ENCODE data around the gene FILIP1L. TPM values are rescaled to one million over a fixed set of nuclear protein-coding genes. Genes with fewer than 3 reads are reported as not detected.
"Not testable (repeated sequence)": the region's sequence is repeated elsewhere in the genome, so short reads cannot be mapped to it uniquely, and the experiment has no call there.

FILIP1L gene
- total RNA-seq, 1 donor from 2014 or later = 111 TPM

- peak; percentile 65 for DNase-seq (ENCODE audit: low read depth)
Measured at GRCh38 chr3:100099621-100100020, 14.7 kb downstream of the FILIP1L start.

GRCh38 chr3:100098784-100099070 is 15.6 kb downstream of the FILIP1L start:
- DNase-seq (ENCODE audit: low read depth) = no peak

- peak; percentile 75 for DNase-seq (ENCODE audit: low read depth)
Measured at GRCh38 chr3:100097919-100098783, 16.1 kb downstream of the FILIP1L start.

- DNase-seq (ENCODE audit: low read depth) = no peak
Measured at GRCh38 chr3:100096866-100097265, 17.4 kb downstream of the FILIP1L start.

- not testable (repeated sequence) for DNase-seq (ENCODE audit: low read depth)
Measured at GRCh38 chr3:100096286-100096685, 18.0 kb downstream of the FILIP1L start.

- DNase-seq (ENCODE audit: low read depth) = no peak
Measured at GRCh38 chr3:100093831-100094230, 20.5 kb downstream of the FILIP1L start.

GRCh38 chr3:100090669-100091005 is 23.7 kb downstream of the FILIP1L start:
- no peak for DNase-seq (ENCODE audit: low read depth)

GRCh38 chr3:100089812-100090668 is 24.3 kb downstream of the FILIP1L start:
- DNase-seq (ENCODE audit: low read depth) = peak; percentile 84

- DNase-seq (ENCODE audit: low read depth) = no peak
Measured at GRCh38 chr3:100088735-100089368, 25.4 kb downstream of the FILIP1L start.

GRCh38 chr3:100087198-100087597 is 27.1 kb downstream of the FILIP1L start:
- peak; percentile 98 for DNase-seq (ENCODE audit: low read depth)

GRCh38 chr3:100086401-100086800 is 27.9 kb downstream of the FILIP1L start:
- DNase-seq (ENCODE audit: low read depth) = no peak

GRCh38 chr3:100084100-100084806 is 30.0 kb downstream of the FILIP1L start:
- DNase-seq (ENCODE audit: low read depth) = no peak

GRCh38 chr3:100083209-100083608 is 31.1 kb downstream of the FILIP1L start:
- no peak for DNase-seq (ENCODE audit: low read depth)

- no peak for DNase-seq (ENCODE audit: low read depth)
Measured at GRCh38 chr3:100082714-100083113, 31.6 kb downstream of the FILIP1L start.

GRCh38 chr3:100081986-100082692 is 32.2 kb downstream of the FILIP1L start:
- DNase-seq (ENCODE audit: low read depth) = no peak

GRCh38 chr3:100081311-100081710 is 33.0 kb downstream of the FILIP1L start:
- DNase-seq (ENCODE audit: low read depth) = no peak

- DNase-seq (ENCODE audit: low read depth) = peak; percentile 32
Measured at GRCh38 chr3:100080573-100080972, 33.7 kb downstream of the FILIP1L start.

- DNase-seq (ENCODE audit: low read depth) = no peak
Measured at GRCh38 chr3:100079328-100079727, 35.0 kb downstream of the FILIP1L start.

GRCh38 chr3:100076731-100077529 is 37.4 kb downstream of the FILIP1L start:
- DNase-seq (ENCODE audit: low read depth) = no peak
